ENCODE data around the gene DCANP1. TPM values are rescaled to one million over a fixed set of nuclear protein-coding genes. Genes with fewer than 3 reads are reported as not detected.

DCANP1 gene
- total and polyA plus RNA-seq, 11 donors: 0.11 TPM; not detected in 10

DNA sequence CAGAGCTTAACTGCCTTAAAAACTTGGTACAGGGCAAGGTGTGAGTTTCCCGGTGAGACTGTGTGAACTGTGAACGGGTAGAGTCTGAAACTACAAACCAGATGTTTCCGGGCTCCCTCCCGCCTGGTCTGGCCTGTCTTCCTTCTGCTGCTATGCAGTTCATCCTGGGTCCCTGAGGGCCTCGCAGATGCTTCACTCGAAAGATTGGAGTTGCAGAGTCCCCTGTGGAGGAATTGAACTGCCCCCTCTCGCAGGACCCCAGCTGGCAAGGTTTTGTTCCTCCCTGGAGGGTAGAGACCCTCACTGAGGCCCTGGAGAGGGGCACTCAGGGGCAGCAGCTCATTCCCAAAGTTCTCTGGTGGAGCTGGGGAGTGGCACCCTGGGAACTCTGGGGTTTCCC, 533 bp downstream of the DCANP1 start:
- Histone ChIP-seq H3K4me1 (peaks cover 0 to 27% (median 3%) of the 10 kb centered on the region in 12 donors), H3K27me3 (no peaks in the 10 kb centered on the region), H3K9me3 (no peaks in the 10 kb centered on the region), H3K4me3 (no peak overlapping the region), H3K27ac (no peak overlapping the region), H3K36me3 (no peaks in the 10 kb centered on the region)
- no peak for ATAC-seq
- peak in 2 of 5 donors; percentile 9 to 13 for DNase-seq
- 42 to 74% (median 59%) methylated on average over 5 to 7 of the region's 7 CpGs for WGBS, 4 donors
- TF ChIP-seq, protein P1, sequence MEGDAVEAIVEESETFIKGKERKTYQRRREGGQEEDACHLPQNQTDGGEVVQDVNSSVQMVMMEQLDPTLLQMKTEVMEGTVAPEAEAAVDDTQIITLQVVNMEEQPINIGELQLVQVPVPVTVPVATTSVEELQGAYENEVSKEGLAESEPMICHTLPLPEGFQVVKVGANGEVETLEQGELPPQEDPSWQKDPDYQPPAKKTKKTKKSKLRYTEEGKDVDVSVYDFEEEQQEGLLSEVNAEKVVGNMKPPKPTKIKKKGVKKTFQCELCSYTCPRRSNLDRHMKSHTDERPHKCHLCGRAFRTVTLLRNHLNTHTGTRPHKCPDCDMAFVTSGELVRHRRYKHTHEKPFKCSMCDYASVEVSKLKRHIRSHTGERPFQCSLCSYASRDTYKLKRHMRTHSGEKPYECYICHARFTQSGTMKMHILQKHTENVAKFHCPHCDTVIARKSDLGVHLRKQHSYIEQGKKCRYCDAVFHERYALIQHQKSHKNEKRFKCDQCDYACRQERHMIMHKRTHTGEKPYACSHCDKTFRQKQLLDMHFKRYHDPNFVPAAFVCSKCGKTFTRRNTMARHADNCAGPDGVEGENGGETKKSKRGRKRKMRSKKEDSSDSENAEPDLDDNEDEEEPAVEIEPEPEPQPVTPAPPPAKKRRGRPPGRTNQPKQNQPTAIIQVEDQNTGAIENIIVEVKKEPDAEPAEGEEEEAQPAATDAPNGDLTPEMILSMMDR (IDR thresholded peaks at IDR 0.05): no peak
- TF ChIP-seq POLR2A (IDR thresholded peaks at IDR 0.05): no peak
- intact Hi-C loops (cut with DNase I): no loop called here

DNA sequence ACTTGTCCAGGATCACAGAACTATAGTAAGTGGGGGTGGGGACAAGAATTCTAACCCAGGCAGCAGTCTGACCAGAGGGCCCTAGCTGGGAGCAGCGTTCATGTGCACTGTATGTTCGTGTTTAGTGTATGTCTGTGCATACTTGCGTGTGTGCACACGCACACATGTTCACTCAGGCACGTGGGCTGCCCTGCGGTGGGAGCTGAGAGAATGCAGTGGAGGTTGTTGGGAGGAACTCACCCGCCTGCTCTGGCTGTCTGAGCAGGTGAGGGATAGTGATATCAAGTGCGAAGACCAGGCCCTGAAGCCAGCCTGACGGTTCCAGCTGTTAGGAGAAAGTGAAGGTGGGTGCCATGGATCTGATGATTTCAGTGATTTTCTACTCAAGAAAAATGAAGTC, 942 bp downstream of the DCANP1 start:
- Histone ChIP-seq H3K4me3 (no peak overlapping the region), H3K36me3 (no peaks in the 10 kb centered on the region), H3K4me1 (peaks cover 0 to 29% (median 3%) of the 10 kb centered on the region in 12 donors), H3K27me3 (no peaks in the 10 kb centered on the region), H3K27ac (no peak overlapping the region), H3K9me3 (no peaks in the 10 kb centered on the region)
- peak in 2 of 5 donors; percentile 3 to 42 for DNase-seq
- ATAC-seq: no peak
- WGBS, 4 donors: 83 to 92% (median 90%) methylated on average over 9 of the region's 9 CpGs
- intact Hi-C loops (cut with DNase I): no loop called here
- no peak for TF ChIP-seq POLR2A (IDR thresholded peaks at IDR 0.05)
- TF ChIP-seq, protein P1 (IDR thresholded peaks at IDR 0.05): no peak

DNA sequence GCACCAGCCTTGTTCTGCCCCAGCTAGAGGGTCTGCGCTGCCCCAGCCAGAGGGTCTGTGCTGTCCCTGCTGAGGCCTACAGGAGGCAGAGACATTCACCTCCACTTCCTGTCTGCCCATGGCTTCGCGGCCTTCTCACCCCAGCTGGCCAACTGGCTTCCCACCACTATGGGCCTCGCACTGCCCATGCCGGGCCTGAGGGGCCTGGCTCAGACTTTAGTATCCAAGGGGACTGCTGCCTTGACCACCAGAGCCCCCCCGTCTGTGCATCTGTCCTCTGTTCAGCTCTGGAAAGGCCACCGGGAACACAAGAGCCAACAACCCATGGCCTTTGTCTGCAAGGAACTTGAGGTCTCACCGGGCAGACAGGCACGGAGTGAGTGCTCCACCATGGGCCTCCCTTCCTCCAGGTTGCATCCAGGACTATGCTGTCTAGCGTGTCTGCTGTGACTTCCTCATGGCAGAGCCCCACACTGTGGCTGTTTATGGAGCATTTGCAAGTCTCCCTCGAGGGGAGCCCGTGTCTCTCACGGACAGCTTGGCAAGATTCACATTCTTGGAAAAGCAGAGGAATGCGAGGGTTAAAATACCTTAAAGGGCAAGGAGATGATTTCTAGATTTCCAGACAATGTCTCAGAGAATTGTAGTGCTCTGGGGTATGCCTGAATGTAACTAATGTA, 1.7 kb downstream of the DCANP1 start:
- ATAC-seq: no peak
- H3K4me1 ChIP-seq: peaks cover 0 to 34% (median 3%) of the 10 kb centered on the region in 12 donors
- H3K27me3 ChIP-seq: no peaks in the 10 kb centered on the region
- H3K9me3 ChIP-seq: no peaks in the 10 kb centered on the region
- DNase-seq: peak in 2 of 5 donors; percentile 14 to 39
- H3K36me3 ChIP-seq: no peaks in the 10 kb centered on the region
- 77 to 91% (median 87%) methylated on average over 10 to 14 of the region's 14 CpGs for WGBS, 4 donors
- H3K4me3 ChIP-seq: no peak overlapping the region
- no peak overlapping the region for H3K27ac ChIP-seq
- TF ChIP-seq, protein P1 (IDR thresholded peaks at IDR 0.05): no peak
- TF ChIP-seq POLR2A (IDR thresholded peaks at IDR 0.05): no peak
- intact Hi-C loops (cut with DNase I): no loop called here

DNA sequence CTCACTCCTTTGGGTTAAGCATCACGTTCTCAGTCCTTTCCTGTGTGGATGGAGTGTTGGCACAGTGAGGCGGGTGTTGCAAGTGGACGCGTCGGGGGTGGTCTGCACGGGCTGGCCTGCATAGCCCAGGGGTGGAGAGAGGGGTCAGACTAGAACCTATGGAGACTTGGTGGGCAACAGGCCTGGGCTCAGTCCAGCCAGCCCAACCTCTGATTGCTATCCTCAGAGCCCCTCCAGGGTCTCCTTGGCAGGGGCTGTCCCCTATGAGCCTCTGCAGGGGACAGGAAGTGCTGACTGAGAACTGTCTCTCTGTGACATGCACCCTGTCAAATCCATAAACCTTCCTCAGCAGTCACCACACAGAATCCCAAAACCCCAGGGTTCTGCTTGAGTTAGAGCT, 2.3 kb downstream of the DCANP1 start:
- DNase-seq: peak in 2 of 5 donors; percentile 8 to 48
- WGBS, 4 donors: 88 to 97% (median 92%) methylated on average over 6 of the region's 6 CpGs
- Histone ChIP-seq H3K36me3 (no peaks in the 10 kb centered on the region), H3K27ac (no peak overlapping the region), H3K9me3 (no peaks in the 10 kb centered on the region), H3K27me3 (no peaks in the 10 kb centered on the region), H3K4me3 (no peak overlapping the region), H3K4me1 (peaks cover 0 to 35% (median 3%) of the 10 kb centered on the region in 12 donors)
- no peak for ATAC-seq
- intact Hi-C loops (cut with DNase I): no loop called here
- TF ChIP-seq, protein P1 (IDR thresholded peaks at IDR 0.05): no peak
- TF ChIP-seq POLR2A (IDR thresholded peaks at IDR 0.05): no peak

All from heart left ventricle (tissue), 16 donors.